Measurements from ENCODE around the gene CYP39A1.

CYP39A1 gene

GRCh38 chr6:46584586-46584985, 68.0 kb downstream of the CYP39A1 start:
- no peak for DNase-seq

- no peak for DNase-seq
Observed at GRCh38 chr6:46583721-46584120, 68.9 kb downstream of the CYP39A1 start.

GRCh38 chr6:46583081-46583480, 69.5 kb downstream of the CYP39A1 start:
- no peak for DNase-seq

GRCh38 chr6:46581459-46582177, 71.0 kb downstream of the CYP39A1 start:
- no peak for DNase-seq

GRCh38 chr6:46575530-46575929, 77.1 kb downstream of the CYP39A1 start:
- DNase-seq: no peak

- no peak for DNase-seq
Observed at GRCh38 chr6:46573140-46573539, 79.5 kb downstream of the CYP39A1 start.

- no peak for DNase-seq
Observed at GRCh38 chr6:46565531-46565930, 87.1 kb downstream of the CYP39A1 start.

- DNase-seq: no peak
Observed at GRCh38 chr6:46563924-46564323, 88.7 kb downstream of the CYP39A1 start.

- no peak for DNase-seq
Observed at GRCh38 chr6:46556053-46556452, 96.6 kb downstream of the CYP39A1 start.

GRCh38 chr6:46555129-46555528, 97.5 kb downstream of the CYP39A1 start:
- no peak for DNase-seq

GRCh38 chr6:46549155-46549554, 103.5 kb downstream of the CYP39A1 start:
- DNase-seq: no peak

GRCh38 chr6:46541556-46541955, 111.1 kb downstream of the CYP39A1 start:
- no peak for DNase-seq

GRCh38 chr6:46539866-46540265, 112.8 kb downstream of the CYP39A1 start:
- no peak for DNase-seq

GRCh38 chr6:46538800-46539480, 113.7 kb downstream of the CYP39A1 start:
- no peak for DNase-seq

GRCh38 chr6:46530896-46531295, 121.7 kb downstream of the CYP39A1 start:
- DNase-seq: no peak

- DNase-seq: no peak
Observed at GRCh38 chr6:46528961-46529750, 123.5 kb downstream of the CYP39A1 start.

GRCh38 chr6:46526607-46527006, 126.0 kb downstream of the CYP39A1 start:
- DNase-seq: no peak

- no peak for DNase-seq
Observed at GRCh38 chr6:46525583-46525982, 127.0 kb downstream of the CYP39A1 start.

- DNase-seq: no peak
Observed at GRCh38 chr6:46521464-46521971, 131.1 kb downstream of the CYP39A1 start.

- no peak for DNase-seq
Observed at GRCh38 chr6:46517202-46517601, 135.4 kb downstream of the CYP39A1 start.

- no peak for DNase-seq
Observed at GRCh38 chr6:46513533-46513932, 139.1 kb downstream of the CYP39A1 start.

GRCh38 chr6:46511320-46511719, 141.3 kb downstream of the CYP39A1 start:
- DNase-seq: no peak

- DNase-seq: no peak
Observed at GRCh38 chr6:46510651-46511050, 142.0 kb downstream of the CYP39A1 start.

Measured in NCI-H1436 treated with DMSO at 0.1 percent for 48 hours (cell line).